ENCODE results near the gene NACA.

- no peak for TF ChIP-seq POLR2A (IDR thresholded peaks at IDR 0.05)
- TF ChIP-seq CTCF (IDR thresholded peaks at IDR 0.05): no peak
- TF ChIP-seq POLR2AphosphoS5 (IDR thresholded peaks at IDR 0.05): no peak
- TF ChIP-seq EP300 (IDR thresholded peaks at IDR 0.05): no peak
Measured at GRCh38 chr12:56718149-56718548, 7.0 kb downstream of the NACA start.
